Smooth muscle cell (in vitro differentiated cells): ENCODE measurements around the gene ZNF740. TPM values are rescaled to one million over a fixed set of nuclear protein-coding genes. Genes with fewer than 3 reads are reported as not detected.

Source experiments
- DNase-seq: peaks from one replicate; lab custom pipeline; 2025; ENCODE audit not compliant: unreplicated experiment; lab: John Stamatoyannopoulos, UW
- H2AFZ ChIP-seq: fragments of 200-600 bp; sonication (generic); 2 replicates; pipeline ENCODE4 v1.6.0; 2016; ENCODE audit warnings: antibody characterized with exemption, low read depth, mild to moderate bottlenecking
- H3F3A ChIP-seq: fragments of 200-600 bp; sonication (generic); 2 replicates; pipeline ENCODE4 v1.6.0; 2017; ENCODE audit warnings: antibody characterized with exemption, low read depth
- H3K27ac ChIP-seq: fragments of 200-600 bp; sonication (generic); 2 replicates; pipeline ENCODE4 v1.5.1; 2016; ENCODE audit warnings: low read depth, mild to moderate bottlenecking
- H3K27me3 ChIP-seq: fragments of 200-600 bp; sonication (generic); 2 replicates; pipeline ENCODE4 v1.6.1; 2016; ENCODE audit warnings: low read depth, mild to moderate bottlenecking
- H3K36me3 ChIP-seq: fragments of 200-600 bp; sonication (generic); 2 replicates; pipeline ENCODE4 v1.5.1; 2016; ENCODE audit warnings: low read depth
- H3K4me1 ChIP-seq: fragments of 200-600 bp; sonication (generic); 2 replicates; pipeline ENCODE4 v1.5.1; 2016; ENCODE audit warnings: low read depth
- H3K4me2 ChIP-seq: fragments of 200-600 bp; sonication (generic); 2 replicates; pipeline ENCODE4 v1.6.0; 2016; ENCODE audit warnings: mild to moderate bottlenecking
- H3K4me3 ChIP-seq: fragments of 200-600 bp; sonication (generic); 2 replicates; pipeline ENCODE4 v1.5.1; 2016; ENCODE audit warnings: mild to moderate bottlenecking
- H3K79me2 ChIP-seq: fragments of 200-600 bp; sonication (generic); 2 replicates; pipeline ENCODE4 v1.6.0; 2016; ENCODE audit warnings: low read depth, mild to moderate bottlenecking
- H3K9ac ChIP-seq: fragments of 200-600 bp; sonication (generic); 2 replicates; pipeline ENCODE4 v1.6.0; 2016; ENCODE audit warnings: low read depth
- H3K9me3 ChIP-seq: fragments of 200-600 bp; sonication (generic); replicated peaks from 2 replicates; pipeline ENCODE4 v1.5.1; 2016; ENCODE audit warnings: low read depth
- H4K20me1 ChIP-seq: fragments of 200-600 bp; sonication (generic); 2 replicates; pipeline ENCODE4 v1.6.0; 2016; ENCODE audit warnings: low read depth
- CTCF ChIP-seq: fragments of 200-600 bp; sonication (generic); IDR thresholded peaks from 2 replicates; pipeline ENCODE4 v1.5.1; 2017; ENCODE audit warnings: borderline replicate concordance, mild to moderate bottlenecking, antibody characterized with exemption; ENCODE audit not compliant: insufficient read depth, poor library complexity, severe bottlenecking
- WGBS: methylation state at CpG from one replicate; pipeline ENCODE4 v1.1.7; 2016; ENCODE audit warnings: low lambda C conversion rate; 5-methylcytosine and 5-hydroxymethylcytosine counted together
- polyA plus RNA-seq: library from polyadenylated mRNA; unstranded; fragments of >200 nt; fragmentation: Nextera tagmentation; extraction: Ambion mirVana; gene quantifications from 2 replicates; pipeline ENCODE4 v1.2.1, GENCODE V29; 2016
- total RNA-seq: library from RNA; depleted of rRNA; stranded (reverse); fragments of >200 nt; gene quantifications from 2 replicates; pipeline ENCODE4 v1.2.3, GENCODE V29; 2014

The ZNF740 gene
- total and polyA plus RNA-seq, 2 experiments from 2014 or later, result 1.0 to 5.2 TPM

- no peak for TF ChIP-seq CTCF
- H2AFZ ChIP-seq, result no peak overlapping the region
- no peaks in the 10 kb centered on the region for H3K36me3 ChIP-seq
- H4K20me1 ChIP-seq, result no peaks in the 10 kb centered on the region
- H3K4me3 ChIP-seq, result no peak overlapping the region
- H3K9ac ChIP-seq, result no peak overlapping the region
- no peaks in the 10 kb centered on the region for H3K79me2 ChIP-seq
- no peaks in the 10 kb centered on the region for H3K9me3 ChIP-seq
- peak overlapping the region; percentile 97 for H3K27ac ChIP-seq
- DNase-seq, result no peak
- peaks cover 40% of the 10 kb centered on the region for H3K4me1 ChIP-seq
- peak overlapping the region; percentile 88 for H3K4me2 ChIP-seq
- H3F3A ChIP-seq, result peaks cover 25% of the 10 kb centered on the region
- H3K27me3 ChIP-seq, result no peaks in the 10 kb centered on the region
- 68% methylated on average over 10 of the region's 10 CpGs for WGBS
Observed at GRCh38 chr12:53224897-53225634, 44.5 kb downstream of the ZNF740 start.

GRCh38 chr12:53225635-53226424 is 45.3 kb downstream of the ZNF740 start:
- H3K36me3 ChIP-seq, result no peaks in the 10 kb centered on the region
- H3K27ac ChIP-seq, result peak overlapping the region; percentile 2
- no peak for DNase-seq
- H3F3A ChIP-seq, result peaks cover 22% of the 10 kb centered on the region
- 90% methylated on average over 10 of the region's 10 CpGs for WGBS
- peaks cover 40% of the 10 kb centered on the region for H3K4me1 ChIP-seq
- no peaks in the 10 kb centered on the region for H3K9me3 ChIP-seq
- no peak overlapping the region for H3K4me3 ChIP-seq
- TF ChIP-seq CTCF, result no peak
- H3K9ac ChIP-seq, result no peak overlapping the region
- H3K79me2 ChIP-seq, result peaks cover under 1% of the 10 kb centered on the region
- no peak overlapping the region for H3K4me2 ChIP-seq
- no peaks in the 10 kb centered on the region for H3K27me3 ChIP-seq
- H4K20me1 ChIP-seq, result no peaks in the 10 kb centered on the region
- H2AFZ ChIP-seq, result no peak overlapping the region

- Histone ChIP-seq H3K9ac (no peak overlapping the region), H3K4me3 (no peak overlapping the region), H3K4me1 (peaks cover 47% of the 10 kb centered on the region), H3K79me2 (peaks cover 7% of the 10 kb centered on the region), H3K36me3 (no peaks in the 10 kb centered on the region), H3F3A (peaks cover 22% of the 10 kb centered on the region), H3K9me3 (no peaks in the 10 kb centered on the region), H3K4me2 (no peak overlapping the region), H3K27ac (no peak overlapping the region), H3K27me3 (no peaks in the 10 kb centered on the region), H4K20me1 (no peaks in the 10 kb centered on the region), H2AFZ (no peak overlapping the region)
- 96% methylated on average over 4 of the region's 4 CpGs for WGBS
- no peak for TF ChIP-seq CTCF
- no peak for DNase-seq
Observed at GRCh38 chr12:53226815-53227214, 46.3 kb downstream of the ZNF740 start.
